ENCODE measurements around the gene MTIF3.

Gene MTIF3

GRCh38 chr13:27455331-27455855 is 5.0 kb upstream of the MTIF3 start:
- DNase-seq: no peak

- DNase-seq: peak in 23 of 56 donors; percentile 8 to 68 (median 44)
Observed at GRCh38 chr13:27450921-27451471, 632 bp upstream of the MTIF3 start.

GRCh38 chr13:27449081-27449603 is 1.2 kb downstream of the MTIF3 start:
- DNase-seq: peak in 1 of 56 donors; percentile 10

- DNase-seq: no peak
Observed at GRCh38 chr13:27448308-27448707, 2.1 kb downstream of the MTIF3 start.

- no peak for DNase-seq
Observed at GRCh38 chr13:27446986-27447583, 3.3 kb downstream of the MTIF3 start.

GRCh38 chr13:27442797-27443196 is 7.6 kb downstream of the MTIF3 start:
- DNase-seq: no peak

GRCh38 chr13:27442071-27442647 is 8.2 kb downstream of the MTIF3 start:
- no peak for DNase-seq

- DNase-seq: no peak
Observed at GRCh38 chr13:27440408-27440807, 10.0 kb downstream of the MTIF3 start.

- no peak for DNase-seq
Observed at GRCh38 chr13:27437126-27437525, 13.2 kb downstream of the MTIF3 start.

GRCh38 chr13:27432611-27433210 is 17.7 kb downstream of the MTIF3 start:
- DNase-seq: no peak

GRCh38 chr13:27432180-27432579 is 18.2 kb downstream of the MTIF3 start:
- DNase-seq: no peak

GRCh38 chr13:27428160-27428559 is 22.2 kb downstream of the MTIF3 start:
- DNase-seq: no peak

GRCh38 chr13:27427641-27428040 is 22.7 kb downstream of the MTIF3 start:
- DNase-seq: no peak

GRCh38 chr13:27425918-27426630 is 24.3 kb downstream of the MTIF3 start:
- peak in 16 of 56 donors; percentile 6 to 50 (median 22) for DNase-seq

- peak in 1 of 56 donors; percentile 7 for DNase-seq
Observed at GRCh38 chr13:27425158-27425917, 25.0 kb downstream of the MTIF3 start.

GRCh38 chr13:27424246-27425157 is 25.9 kb downstream of the MTIF3 start, which contains the start of gene GTF3A:
GTF3A (plus strand) TSS chr13:27424619.
- peak; percentile 15 to 88 (median 74) for DNase-seq

- no peak for DNase-seq
Observed at GRCh38 chr13:27423333-27423732, 27.0 kb downstream of the MTIF3 start.

GRCh38 chr13:27421101-27421871 is 29.1 kb downstream of the MTIF3 start:
- DNase-seq: no peak

GRCh38 chr13:27419328-27419727 is 31.0 kb downstream of the MTIF3 start:
- no peak for DNase-seq
